ENCODE data around the gene MISP3.

GRCh38 chr19:14055396-14055795, 17.2 kb upstream of the MISP3 start:
- TF ChIP-seq, protein P1, sequence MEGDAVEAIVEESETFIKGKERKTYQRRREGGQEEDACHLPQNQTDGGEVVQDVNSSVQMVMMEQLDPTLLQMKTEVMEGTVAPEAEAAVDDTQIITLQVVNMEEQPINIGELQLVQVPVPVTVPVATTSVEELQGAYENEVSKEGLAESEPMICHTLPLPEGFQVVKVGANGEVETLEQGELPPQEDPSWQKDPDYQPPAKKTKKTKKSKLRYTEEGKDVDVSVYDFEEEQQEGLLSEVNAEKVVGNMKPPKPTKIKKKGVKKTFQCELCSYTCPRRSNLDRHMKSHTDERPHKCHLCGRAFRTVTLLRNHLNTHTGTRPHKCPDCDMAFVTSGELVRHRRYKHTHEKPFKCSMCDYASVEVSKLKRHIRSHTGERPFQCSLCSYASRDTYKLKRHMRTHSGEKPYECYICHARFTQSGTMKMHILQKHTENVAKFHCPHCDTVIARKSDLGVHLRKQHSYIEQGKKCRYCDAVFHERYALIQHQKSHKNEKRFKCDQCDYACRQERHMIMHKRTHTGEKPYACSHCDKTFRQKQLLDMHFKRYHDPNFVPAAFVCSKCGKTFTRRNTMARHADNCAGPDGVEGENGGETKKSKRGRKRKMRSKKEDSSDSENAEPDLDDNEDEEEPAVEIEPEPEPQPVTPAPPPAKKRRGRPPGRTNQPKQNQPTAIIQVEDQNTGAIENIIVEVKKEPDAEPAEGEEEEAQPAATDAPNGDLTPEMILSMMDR (IDR thresholded peaks at IDR 0.05; ENCODE audit: insufficient read depth, low read depth, low read length), result no peak
- TF ChIP-seq EZH2 (IDR thresholded peaks at IDR 0.05; ENCODE audit: insufficient read depth, low read length), result no peak
